PC-9 (cell line): ENCODE data around the gene MOB3B.

Experiments
- EZH2 ChIP-seq: fragments of 200-600 bp; sonication (generic); IDR thresholded peaks from 2 replicates; pipeline ENCODE4 v1.8.0; 2017; ENCODE audit warnings: antibody characterized with exemption, low read depth
- TF ChIP-seq, protein P1 (sequence below): fragments of 200-600 bp; sonication (generic); conservative IDR thresholded peaks from 2 replicates; pipeline ENCODE4 v1.6.1; 2017; ENCODE audit warnings: mixed run types, antibody characterized with exemption, mild to moderate bottlenecking, moderate library complexity

DNA sequence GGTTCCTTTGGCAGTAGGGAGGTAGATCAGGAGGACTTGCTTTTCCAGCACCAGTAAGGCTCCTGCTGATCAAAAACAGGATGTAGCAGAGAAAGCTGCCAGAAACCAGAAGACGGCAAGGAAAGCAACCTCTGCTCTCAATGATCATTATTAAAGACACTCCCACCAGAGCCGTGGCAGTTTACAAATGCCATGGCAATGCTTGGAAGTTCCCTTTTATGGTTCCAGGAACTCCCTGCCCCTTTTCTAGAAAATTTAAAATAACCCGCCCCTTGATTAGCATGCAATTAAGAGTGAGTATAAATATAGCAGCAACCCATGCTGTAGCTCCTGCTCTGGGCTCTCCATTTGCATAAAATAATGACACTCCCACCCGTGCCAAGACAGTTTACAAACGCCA is 248.8 kb downstream of the MOB3B start:
- TF ChIP-seq, protein P1, sequence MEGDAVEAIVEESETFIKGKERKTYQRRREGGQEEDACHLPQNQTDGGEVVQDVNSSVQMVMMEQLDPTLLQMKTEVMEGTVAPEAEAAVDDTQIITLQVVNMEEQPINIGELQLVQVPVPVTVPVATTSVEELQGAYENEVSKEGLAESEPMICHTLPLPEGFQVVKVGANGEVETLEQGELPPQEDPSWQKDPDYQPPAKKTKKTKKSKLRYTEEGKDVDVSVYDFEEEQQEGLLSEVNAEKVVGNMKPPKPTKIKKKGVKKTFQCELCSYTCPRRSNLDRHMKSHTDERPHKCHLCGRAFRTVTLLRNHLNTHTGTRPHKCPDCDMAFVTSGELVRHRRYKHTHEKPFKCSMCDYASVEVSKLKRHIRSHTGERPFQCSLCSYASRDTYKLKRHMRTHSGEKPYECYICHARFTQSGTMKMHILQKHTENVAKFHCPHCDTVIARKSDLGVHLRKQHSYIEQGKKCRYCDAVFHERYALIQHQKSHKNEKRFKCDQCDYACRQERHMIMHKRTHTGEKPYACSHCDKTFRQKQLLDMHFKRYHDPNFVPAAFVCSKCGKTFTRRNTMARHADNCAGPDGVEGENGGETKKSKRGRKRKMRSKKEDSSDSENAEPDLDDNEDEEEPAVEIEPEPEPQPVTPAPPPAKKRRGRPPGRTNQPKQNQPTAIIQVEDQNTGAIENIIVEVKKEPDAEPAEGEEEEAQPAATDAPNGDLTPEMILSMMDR = no peak
- no peak for TF ChIP-seq EZH2
